Kidney epithelial cell (primary cell): Measurements from ENCODE around the gene CACNB4. TPM values are rescaled to one million over a fixed set of nuclear protein-coding genes. Genes with fewer than 3 reads are reported as not detected.

Experiments used
- DNase-seq: peaks from one replicate; pipeline ENCODE4 v3.0.0-alpha.2; 2010; ENCODE audit warnings: low read depth
- H3K27me3 ChIP-seq: 2 replicates; pipeline ENCODE4 v1.6.0; 2011; ENCODE audit warnings: low read length; ENCODE audit not compliant: control insufficient read depth, insufficient read depth
- H3K36me3 ChIP-seq: 2 replicates; pipeline ENCODE4 v1.5.1; 2011; ENCODE audit warnings: low read length; ENCODE audit not compliant: control insufficient read depth, insufficient read depth
- H3K4me3 ChIP-seq: 2 replicates; pipeline ENCODE4 v1.5.1; 2011; ENCODE audit warnings: low read depth, mild to moderate bottlenecking, control low read depth, low read length
- total RNA-seq: library from RNA; depleted of rRNA; stranded (reverse); fragments of >200 nt; gene quantifications from 2 replicates; pipeline ENCODE4 v1.2.3, GENCODE V29; 2015
- TF ChIP-seq, protein P1 (sequence below): IDR thresholded peaks from 2 replicates; pipeline ENCODE4 v1.5.1; 2011; ENCODE audit warnings: mild to moderate bottlenecking, moderate library complexity, low read length, control low read depth, inconsistent platforms; ENCODE audit not compliant: insufficient read depth, poor library complexity, severe bottlenecking

Gene CACNB4
- total RNA-seq, 1 donor from 2014 or later = 0.79 TPM

DNA sequence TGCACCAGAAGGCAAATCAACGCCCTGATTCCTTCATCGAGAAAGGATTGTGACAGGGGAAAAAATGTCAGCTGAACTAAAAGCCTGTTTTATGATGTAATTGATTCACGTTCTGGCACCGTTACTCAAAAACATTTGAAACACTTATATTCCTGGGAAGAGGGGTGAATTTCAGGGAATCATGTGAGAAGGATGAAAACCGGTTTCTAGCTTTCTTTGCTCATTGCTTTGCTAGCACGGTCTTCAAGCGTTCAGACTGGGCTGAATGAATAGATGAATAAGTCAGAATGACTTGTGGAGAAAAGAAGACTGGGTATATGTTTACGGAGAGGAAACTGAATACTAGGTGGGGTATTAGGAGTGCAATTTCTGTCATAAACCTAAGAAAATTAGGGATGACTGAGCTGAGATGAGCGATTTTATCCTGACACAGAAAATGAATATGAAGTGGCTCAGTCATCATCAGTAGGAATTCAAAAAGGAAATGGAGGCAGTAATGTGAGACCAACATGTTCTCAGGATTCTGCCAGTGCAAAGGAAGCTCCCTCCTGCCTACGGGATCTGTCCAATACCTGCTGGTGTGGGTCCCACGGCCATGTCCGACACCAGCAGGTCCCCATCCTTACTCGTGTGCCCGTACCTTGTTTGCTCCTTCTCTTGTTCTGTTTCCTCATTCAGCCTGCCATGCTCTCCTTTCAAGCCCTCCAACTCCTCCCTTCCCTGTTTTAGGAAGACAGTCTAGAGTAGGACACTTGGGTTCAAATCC lies 146.0 kb downstream of the CACNB4 start:
- no peak overlapping the region for H3K4me3 ChIP-seq
- DNase-seq = no peak
- peaks cover 3% of the 10 kb centered on the region for H3K27me3 ChIP-seq
- TF ChIP-seq, protein P1, sequence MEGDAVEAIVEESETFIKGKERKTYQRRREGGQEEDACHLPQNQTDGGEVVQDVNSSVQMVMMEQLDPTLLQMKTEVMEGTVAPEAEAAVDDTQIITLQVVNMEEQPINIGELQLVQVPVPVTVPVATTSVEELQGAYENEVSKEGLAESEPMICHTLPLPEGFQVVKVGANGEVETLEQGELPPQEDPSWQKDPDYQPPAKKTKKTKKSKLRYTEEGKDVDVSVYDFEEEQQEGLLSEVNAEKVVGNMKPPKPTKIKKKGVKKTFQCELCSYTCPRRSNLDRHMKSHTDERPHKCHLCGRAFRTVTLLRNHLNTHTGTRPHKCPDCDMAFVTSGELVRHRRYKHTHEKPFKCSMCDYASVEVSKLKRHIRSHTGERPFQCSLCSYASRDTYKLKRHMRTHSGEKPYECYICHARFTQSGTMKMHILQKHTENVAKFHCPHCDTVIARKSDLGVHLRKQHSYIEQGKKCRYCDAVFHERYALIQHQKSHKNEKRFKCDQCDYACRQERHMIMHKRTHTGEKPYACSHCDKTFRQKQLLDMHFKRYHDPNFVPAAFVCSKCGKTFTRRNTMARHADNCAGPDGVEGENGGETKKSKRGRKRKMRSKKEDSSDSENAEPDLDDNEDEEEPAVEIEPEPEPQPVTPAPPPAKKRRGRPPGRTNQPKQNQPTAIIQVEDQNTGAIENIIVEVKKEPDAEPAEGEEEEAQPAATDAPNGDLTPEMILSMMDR = no peak
- no peaks in the 10 kb centered on the region for H3K36me3 ChIP-seq

DNA sequence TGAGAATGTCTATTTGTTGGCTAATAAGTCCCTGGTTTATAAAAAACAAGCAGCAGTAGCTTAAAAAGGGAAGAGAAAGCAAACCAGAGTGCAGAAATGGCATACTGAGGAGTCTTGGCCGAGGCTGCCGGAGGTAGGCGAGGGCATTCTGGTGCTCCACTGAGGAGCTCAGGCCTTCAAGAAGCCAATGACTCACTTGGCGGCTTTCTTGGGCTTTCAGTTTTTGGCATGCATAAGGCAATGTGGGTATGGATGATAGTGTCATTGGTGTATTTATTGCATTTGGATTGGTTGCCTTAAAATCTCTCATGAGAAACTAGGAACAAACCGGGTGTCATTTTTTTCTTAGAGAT lies 151.1 kb downstream of the CACNB4 start:
- H3K27me3 ChIP-seq = no peaks in the 10 kb centered on the region
- no peak for DNase-seq
- TF ChIP-seq, protein P1 = no peak
- no peak overlapping the region for H3K4me3 ChIP-seq
- no peaks in the 10 kb centered on the region for H3K36me3 ChIP-seq

DNA sequence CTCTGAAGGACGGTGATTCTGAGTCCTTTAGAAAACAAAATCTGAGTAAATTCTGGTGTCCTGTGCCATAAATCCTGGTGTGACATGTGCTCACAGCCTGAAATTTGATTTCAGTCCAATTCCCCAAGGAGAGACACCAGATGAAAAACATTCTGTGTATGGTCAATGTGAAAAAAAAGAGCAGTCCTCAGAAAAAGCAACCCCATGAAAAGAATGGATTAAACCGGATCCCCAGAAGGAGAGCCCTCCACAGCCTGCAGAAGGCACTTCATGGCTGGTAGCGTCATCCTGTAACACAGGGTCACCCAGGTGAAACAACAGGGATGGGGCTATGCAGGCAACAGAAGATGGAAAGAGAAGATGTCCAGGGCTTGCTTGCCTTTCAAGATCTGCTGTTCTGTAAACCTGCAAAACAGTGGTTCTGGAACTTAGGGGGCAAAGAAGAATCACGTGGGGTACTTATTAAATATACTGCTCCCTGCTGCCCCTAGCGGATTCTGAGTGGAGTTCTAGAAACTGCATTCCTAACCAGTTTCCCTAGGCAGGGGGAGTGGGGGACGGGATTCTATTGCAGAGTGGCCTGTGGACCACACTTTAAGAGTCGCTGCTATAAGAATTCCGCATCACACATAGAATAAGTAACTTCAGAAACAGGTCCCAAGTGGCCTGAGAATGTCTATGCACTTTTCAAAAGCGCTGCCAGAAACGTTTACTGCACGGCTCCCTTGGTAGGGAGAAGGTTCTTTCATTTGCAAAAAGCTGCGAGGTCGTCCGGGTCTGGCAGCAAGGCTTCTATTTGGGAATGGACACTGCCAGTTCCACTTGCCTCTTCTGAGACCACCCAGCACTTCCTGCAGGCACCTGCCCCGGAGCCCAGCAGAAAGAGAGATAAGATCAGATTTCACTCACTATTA lies 151.7 kb downstream of the CACNB4 start:
- H3K27me3 ChIP-seq = no peaks in the 10 kb centered on the region
- no peak overlapping the region for H3K4me3 ChIP-seq
- DNase-seq = no peak
- TF ChIP-seq, protein P1 = peak; percentile 67
- no peaks in the 10 kb centered on the region for H3K36me3 ChIP-seq

DNA sequence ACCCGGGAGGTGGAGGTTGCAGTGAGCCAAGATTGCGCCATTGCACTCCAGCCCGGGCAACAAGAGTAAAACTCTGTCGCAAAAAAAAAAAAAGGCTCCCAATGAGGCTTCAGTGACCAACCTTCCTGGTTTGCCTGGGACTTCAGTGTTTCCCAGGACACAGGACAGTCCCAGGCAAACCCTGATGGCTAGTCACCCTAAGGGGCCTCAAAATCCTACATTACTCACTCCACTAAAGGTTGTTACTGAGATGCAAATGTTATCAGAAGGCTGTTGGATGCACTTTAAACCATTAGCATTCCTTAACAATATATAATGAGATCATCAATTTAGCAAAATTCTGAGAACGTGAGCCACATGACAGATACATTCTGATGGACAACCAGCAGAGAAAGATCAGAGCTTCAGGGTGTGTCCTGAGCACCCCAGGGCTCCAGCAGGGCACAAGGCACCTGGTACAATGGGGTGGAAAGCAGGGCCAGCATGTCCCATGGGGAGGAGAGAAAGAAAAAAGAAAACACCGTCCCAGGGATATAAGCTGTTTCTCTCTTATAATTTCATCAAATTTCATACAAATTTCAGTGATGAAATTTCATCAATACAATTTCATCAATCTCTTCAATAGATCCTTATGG lies 152.5 kb downstream of the CACNB4 start:
- no peaks in the 10 kb centered on the region for H3K27me3 ChIP-seq
- H3K36me3 ChIP-seq = no peaks in the 10 kb centered on the region
- DNase-seq = no peak
- H3K4me3 ChIP-seq = no peak overlapping the region
- TF ChIP-seq, protein P1 = no peak

DNA sequence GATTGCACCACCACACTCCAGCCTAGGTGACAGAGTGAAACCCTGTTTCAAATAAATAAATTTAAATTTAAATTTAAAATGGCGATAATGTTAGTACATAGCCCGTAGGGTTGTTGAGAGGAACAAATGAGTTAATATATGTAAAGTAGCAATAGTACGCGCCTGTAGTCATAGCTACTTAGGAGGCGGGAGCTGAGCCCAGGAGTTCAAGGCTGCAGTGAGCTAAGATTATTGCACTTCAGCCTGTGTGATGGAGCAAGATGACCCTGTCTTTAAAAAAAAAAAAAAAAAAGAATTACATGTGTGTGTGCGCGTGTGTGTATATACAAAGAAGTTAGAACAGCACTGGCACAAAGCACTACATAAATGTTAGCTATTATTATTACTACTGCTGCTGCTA lies 153.2 kb downstream of the CACNB4 start:
- no peaks in the 10 kb centered on the region for H3K36me3 ChIP-seq
- no peak overlapping the region for H3K4me3 ChIP-seq
- TF ChIP-seq, protein P1 = no peak
- H3K27me3 ChIP-seq = no peaks in the 10 kb centered on the region
- no peak for DNase-seq
